Measurements from ENCODE around the gene ADARB2.

Gene ADARB2

DNA sequence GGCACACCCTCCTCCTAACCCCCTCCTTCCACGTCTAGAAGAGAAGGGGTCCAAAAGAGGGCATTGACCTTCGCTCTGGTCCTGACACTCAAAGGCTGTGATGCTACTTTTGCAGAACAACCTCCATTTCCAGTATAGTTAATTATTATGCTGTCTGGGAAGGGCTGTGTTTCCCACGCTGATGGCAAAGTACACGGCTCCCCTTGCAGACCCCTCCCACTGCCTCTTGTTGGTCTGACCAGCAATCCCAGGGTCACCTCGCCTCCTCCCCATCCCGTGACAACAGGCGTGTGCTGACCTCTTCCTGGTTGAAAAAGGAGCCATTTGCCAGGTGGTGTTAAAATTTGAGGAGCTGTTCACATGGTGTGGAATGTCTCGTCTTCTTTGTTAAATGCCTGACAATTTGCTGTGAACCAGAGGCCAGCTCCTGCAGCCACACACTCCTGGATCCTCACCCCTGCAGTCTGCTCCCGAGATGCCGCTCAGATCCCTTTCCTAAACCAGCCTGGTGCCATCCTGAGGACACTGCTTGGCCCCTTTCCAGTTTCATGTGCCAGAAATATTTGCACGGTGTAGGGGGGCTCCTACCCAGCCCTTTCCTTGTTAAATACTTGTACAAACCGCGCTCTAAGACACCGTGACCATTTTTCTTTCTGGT, 359.5 kb downstream of the ADARB2 start:
- no peak for DNase-seq (ENCODE audit: low read depth in 2 of 3, low spot score in 2 of 3)

DNA sequence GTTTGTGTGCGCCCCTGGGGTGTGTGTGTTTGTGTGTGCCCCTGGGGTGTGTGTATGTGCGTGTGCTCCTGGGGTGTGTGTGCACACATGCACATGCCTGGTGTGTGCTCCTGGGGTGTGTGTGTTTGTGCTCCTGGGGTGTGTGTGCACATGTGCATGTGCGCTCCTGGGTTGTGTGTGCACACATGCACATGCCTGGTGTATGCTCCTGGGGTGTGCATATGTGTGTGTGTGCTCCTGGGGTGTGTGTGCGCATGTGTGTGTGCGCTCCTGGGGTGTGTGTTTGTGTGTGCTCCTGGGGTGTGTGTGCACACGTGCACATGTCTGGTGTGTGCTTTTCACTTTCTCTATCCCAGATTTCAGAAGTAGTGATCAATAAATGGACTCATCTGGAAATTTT, 360.1 kb downstream of the ADARB2 start:
- no peak for DNase-seq (ENCODE audit: low read depth in 2 of 3, low spot score in 2 of 3)

DNA sequence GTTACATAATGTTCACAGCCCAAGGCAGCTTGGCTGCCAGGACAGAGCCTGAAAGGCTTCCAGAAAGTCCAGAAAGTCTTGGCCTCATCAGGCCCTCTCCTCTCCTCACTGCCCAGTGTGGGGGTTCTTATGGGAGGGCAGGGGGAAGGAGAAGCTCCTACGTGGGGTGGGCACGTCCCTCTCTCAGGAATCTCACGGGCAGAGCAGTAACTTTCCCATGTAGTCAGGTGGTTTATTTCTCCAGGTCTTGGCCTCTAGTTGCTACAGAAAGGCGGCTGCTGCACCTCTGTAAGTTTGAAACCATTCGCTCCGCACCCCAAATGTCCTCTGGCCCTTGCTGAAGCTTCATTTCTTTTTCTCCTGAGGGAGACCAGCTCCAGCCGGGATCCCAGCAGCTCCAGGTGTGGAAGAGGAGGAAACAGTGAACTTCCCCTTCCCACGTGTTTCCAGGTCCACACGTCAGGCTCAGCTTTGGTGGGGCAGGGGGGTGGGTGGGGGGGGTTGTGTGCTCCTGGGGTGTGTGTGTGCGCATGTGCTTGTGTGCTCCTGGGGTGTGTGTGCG, 360.9 kb downstream of the ADARB2 start:
- DNase-seq (ENCODE audit: low read depth in 2 of 3, low spot score in 2 of 3) = no peak

DNA sequence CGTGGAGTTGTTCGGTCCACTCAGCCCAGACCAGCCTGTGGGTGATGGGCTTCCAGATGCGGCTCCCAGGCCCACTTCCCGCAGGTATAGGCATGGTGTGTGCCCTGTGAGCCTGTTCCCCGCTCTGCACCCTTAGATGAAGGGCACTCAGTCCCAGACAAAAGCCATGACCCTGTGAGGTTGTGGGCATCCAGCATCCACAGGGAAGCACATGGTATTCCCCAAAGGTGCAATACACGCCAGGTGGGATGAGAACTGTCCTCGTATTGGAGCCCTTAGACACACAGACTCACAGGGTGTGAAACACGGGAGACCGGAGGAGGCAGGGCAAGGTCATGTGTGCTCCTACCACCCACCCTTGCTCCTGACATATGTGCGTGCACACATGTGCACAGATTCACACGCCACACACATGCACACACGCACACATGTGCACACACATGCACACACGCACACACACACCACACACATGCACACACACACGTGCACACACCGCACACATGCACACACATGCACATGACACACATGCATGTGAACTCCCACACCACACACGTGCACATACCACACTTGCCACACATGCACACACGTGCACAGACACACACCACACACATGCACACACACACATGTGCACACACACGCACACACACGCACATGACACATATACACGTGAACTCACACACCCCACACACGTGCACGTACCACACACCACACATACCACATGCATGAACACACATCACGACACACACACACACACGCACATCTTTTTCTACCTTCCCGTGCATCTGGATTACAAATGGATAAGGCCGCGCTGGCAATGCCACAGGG, 361.8 kb downstream of the ADARB2 start:
- DNase-seq (ENCODE audit: low read depth in 2 of 3, low spot score in 2 of 3) = no peak

DNA sequence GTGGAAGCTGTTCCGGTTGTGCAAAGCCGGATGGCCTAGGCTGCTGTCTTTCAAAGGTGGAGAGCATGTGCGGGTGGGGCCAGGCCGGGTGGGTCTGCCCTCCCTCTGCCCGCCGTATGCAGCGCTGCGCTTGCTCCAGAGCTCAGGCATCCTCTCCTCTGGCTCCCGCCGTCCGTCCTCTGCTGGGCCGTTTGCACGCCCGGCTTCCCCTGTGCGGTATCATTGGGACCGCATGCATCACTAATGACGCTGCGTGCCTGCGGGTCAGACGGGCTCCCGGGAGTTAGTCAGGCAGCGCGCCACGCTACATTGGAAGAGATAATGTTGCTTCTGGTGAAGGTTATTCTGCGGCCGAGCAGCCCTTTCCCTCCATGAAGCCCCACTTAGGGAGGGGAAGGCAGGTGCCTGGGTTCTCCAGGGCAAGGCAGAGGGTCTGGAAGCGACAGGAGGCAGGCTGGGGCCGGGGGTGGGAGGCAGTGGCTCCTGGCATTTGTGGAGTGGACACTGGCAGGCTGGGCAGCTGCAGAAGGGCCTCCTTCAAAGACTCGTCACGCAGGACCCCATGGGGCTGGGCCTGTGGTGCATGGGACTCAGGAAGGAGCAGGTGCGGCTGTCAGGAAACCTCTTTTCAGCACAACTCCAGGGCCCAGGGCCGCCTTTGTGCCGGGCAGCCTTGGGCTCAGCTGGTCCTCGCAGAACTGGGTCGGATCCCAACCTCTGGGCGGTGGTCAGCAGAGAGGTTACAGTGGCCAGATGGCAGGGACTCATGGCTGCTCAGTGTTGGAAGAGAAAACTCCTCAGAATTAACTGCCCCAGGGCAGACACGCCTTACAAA, 362.6 kb downstream of the ADARB2 start:
- no peak for DNase-seq (ENCODE audit: low read depth in 2 of 3, low spot score in 2 of 3)

DNA sequence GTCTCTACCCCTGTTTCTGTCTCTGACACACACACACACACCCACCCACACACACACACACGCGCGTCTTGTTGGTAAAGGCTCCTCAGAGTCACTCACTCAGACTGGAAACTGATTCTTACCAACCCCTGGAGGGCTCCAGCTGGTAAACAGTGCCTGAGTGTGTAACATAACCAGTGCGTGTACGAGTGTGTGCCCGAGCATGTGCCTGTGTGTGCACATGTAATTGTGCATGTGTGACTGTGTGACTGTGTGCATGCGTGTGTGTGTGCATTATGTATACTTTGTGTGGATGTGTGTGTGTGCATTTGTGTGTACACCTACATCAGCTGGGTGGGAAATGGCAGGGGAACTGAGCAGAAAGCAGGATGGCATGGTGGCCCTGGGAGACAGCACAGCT, 364.0 kb downstream of the ADARB2 start:
- DNase-seq (ENCODE audit: low read depth in 2 of 3, low spot score in 2 of 3) = no peak

DNA sequence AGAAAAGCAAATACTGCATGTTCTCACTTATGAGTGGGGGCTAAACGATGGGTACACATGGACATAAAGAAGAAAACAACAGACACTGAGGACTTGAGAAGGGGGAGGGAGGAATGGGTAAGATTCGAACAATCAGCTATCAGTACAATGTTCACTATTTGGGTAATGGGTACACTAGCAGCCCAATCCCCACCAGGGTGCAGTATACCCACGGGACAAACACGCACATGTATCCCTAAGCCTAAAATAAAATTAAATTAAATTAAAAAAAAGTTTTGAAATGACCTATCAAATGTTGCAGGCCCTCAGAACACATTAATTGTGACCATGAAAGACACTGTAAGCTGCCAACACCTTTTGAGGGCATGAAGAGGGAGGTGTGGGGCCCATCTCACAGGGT, 365.1 kb downstream of the ADARB2 start:
- no peak for DNase-seq (ENCODE audit: low read depth in 2 of 3, low spot score in 2 of 3)

DNA sequence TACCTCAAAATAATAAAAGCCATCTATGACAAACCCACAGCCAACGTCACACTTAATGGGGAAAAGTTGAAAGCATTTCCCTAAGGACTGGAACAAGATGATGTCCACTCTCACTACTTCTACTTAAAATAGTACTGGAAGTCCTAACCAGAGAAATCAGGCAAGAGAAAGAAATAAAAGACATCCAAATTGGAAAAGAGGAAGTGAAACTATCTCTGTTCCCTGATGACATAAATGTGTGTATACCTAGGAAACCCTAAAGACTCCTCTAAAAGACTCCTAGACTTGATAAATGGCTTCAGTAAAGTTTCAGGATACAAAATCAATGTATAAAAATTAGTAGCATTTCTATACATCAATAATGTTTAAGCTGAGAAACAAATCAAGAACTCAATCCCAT, 367.0 kb downstream of the ADARB2 start:
- DNase-seq (ENCODE audit: low read depth in 2 of 3, low spot score in 2 of 3) = no peak

DNA sequence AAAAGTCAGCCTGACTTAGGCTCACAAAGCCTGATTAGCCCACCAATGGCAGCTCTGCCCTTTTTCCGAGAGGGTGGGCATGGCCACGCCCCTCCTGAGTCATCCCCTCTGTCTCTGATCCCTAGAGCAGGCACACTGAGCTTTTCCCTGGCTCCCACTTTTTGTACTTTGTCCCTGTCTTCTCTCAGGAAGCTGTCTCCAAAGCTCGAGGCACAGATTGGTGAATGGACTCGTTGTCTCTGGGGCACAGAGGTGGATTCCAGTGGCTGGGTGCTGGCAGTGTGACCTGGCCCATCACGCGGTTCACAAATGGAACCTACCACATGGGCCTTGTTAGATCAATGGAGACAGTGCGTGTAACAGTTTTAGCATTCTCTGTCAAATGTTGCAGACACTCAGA, 367.7 kb downstream of the ADARB2 start:
- no peak for DNase-seq (ENCODE audit: low read depth in 2 of 3, low spot score in 2 of 3)

DNA sequence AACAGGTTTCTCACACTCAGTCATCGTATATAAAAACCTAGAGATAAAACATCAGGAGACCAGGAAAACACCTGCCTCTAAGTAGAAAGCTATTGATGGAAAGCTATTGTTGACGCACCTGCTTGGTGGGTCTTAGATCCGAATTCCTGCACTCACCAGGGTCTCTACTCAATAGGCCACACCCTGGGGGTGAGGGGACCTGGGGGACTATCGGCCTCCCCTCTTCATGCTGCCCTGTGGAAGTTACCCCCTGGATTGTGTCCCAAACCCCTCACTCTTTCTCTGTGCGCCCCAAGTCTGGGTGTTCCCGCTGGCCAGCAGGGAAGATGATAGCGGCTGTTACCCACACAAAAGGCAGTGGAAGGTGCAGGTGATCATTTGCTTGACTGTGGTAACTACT, 368.1 kb downstream of the ADARB2 start:
- DNase-seq (ENCODE audit: low read depth in 2 of 3, low spot score in 2 of 3) = no peak

DNA sequence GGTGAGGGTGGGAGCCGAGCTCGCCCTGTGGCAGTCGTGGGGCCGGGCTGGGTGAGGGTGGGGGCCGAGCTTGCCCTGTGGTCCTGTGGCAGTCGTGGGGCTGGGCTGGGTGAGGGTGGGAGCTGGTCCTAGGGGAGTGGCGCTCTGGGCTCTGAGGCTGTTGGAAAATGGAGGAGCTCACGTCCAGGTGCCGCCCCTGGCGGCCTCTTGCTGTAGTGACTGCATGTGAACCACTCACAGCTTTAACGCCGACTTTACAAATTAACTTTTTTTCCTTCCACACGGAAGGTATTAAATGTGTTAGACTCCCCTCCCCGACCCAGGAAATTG, 368.5 kb downstream of the ADARB2 start:
- no peak for DNase-seq (ENCODE audit: low read depth in 2 of 3, low spot score in 2 of 3)

DNA sequence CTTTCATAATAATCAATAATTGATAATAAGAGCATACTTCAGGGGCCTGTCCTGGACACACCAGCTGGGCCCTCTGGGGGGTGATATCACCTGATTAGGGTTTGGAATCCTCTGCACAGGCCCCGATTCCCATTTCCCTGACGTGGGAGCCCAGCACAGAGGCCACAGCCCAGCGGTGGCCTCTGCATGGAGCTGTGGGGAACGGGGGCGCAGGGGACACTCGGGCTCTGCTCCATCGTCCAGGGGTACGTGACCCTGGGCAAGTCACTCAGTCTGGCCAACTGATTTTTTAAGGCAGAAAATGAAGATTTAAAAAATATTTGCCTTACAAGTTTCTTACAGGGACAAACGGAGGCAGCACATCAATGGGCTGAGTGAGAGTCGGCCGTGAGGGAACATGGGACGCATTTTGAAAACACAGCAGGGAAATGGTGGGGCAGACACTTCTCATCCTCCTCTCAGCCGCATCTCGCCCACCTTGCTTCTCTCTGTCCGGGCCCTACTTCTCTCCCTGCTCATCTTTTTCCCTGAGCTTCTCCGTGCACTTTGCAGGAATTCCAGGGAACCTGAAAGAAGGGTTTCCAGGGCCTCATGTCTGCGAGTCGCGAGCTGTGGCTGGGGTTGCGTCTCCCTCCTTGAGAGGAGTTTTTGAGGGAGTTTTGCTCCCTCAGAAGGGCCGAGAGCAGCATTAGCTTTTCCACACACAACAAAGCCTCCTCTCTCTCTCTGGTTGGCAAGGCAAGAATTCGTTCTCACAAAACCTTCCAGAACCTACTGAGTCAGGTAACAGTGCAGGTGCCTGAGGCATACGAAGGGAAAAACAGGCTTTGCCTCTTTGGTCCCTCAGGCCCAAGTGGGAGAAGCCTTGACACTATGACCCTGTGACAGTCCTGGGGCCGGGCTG, 369.1 kb downstream of the ADARB2 start:
- DNase-seq (ENCODE audit: low read depth in 2 of 3, low spot score in 2 of 3) = no peak

DNA sequence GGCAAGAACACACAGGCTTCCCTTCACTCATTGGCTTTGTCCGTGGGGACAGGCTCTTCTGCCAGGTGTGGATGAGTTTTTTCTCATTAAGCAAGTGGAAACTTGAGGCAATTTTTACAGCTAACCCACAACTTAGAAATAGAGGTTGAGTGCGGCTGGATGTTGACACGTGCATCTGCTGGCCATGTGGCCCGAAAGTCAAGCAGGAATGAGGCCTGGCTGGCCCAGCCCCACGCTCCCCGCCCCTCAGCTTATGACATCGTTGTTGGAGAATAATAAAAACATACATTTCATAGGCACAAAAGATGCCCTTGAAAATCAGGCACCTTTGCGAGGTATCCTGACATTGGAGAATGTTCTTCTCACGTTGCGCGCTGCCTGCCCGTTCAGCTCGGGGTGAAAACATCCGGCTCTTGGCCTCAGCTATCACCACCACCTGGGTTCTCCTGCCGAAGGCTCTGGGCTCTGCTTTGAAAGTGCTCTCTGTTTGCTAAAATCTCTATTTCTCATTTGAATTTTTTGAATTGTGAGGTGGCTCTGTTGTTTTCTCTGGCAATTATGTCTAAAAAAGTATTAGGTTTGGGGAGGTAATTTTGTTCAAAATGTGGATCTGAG, 370.4 kb downstream of the ADARB2 start:
- no peak for DNase-seq (ENCODE audit: low read depth in 2 of 3, low spot score in 2 of 3)

DNA sequence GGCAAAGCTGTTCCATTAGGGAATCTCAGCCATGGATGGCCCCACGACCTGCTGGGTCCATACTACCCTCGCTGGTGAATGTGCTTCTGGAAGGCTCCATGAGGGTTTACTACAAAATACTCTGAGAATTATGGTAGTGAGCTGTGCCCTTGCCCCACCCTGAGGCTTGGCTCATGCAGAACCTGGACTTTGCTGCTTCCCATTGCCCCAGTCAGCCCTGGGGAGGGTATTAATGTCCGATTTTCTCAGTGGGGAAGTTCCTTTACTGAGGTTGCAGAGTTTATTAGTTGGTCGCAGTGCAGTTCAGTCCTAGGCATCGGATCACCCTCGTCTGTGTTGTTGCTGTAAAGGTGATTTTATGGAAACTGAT, 371.0 kb downstream of the ADARB2 start:
- no peak for DNase-seq (ENCODE audit: low read depth in 2 of 3, low spot score in 2 of 3)

DNA sequence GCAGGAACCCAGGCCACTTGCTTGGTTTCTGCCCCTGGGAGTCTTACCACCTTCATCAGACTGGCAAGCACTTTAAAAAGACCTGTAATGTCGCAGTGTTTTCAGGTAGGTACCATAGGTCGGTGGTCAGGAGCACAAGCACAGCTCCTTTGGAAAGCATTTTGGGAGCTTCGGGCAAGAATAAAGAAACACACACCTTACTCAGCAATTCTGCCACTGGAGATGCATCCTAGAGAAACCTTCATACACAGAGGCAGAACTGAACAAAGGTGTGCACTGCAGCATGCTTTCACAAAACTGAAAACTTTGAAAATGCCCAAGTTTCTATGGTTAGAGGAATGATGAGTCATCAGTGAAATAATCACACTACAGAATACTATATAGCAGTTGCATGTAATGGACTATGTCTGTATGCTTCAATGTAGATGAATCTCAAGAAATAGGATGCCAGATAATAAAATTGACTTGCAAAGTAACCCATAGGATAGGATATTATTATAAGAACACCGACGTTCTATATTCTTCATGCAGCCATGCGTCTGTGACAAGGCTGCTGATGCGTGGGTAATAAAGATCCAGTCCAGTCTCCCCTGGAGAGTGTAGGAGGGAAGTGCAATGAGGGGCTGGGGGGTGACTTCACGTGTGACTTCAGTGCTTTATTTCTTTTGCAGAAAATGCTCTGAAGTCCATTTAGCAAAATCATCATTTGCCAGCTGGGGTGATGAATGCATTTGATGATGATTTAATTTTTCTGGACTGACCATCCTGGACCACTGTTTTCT, 371.6 kb downstream of the ADARB2 start:
- no peak for DNase-seq (ENCODE audit: low read depth in 2 of 3, low spot score in 2 of 3)

DNA sequence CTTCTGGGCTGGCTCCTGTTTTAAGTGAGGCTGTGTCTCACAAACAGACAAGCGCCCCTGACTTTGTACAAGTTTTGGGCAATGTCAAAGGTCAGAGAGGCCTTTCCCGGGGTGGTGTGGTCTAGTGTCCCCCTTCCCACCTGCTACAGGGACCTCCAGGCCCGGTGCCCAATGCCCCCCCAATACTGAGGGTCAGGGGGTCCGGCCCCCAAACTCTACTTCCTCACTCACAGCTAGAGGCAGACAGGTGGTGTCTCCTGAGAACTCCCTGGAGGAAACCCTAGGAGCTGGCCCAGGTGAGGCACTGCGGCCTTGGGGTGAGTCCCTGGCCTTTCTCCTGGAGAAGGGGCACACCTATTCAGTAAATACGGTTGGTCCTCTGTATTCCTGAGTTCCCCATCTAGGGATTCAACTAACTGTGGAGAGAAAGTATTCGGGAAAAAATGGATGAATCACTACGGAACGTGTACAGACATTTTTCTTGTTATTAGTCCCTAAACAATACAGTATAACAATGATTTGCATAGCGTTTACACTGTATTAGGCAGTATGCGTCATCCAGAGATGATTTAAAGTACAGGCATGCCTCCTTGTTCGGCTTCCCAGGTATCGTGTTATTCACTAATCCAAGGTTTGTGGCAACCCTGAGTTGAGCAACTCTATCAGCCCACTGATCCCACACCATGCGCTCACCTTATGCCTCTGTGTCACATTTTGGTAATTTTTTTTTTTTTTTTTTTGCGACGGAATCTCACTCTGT, 373.0 kb downstream of the ADARB2 start:
- no peak for DNase-seq (ENCODE audit: low read depth in 2 of 3, low spot score in 2 of 3)

DNA sequence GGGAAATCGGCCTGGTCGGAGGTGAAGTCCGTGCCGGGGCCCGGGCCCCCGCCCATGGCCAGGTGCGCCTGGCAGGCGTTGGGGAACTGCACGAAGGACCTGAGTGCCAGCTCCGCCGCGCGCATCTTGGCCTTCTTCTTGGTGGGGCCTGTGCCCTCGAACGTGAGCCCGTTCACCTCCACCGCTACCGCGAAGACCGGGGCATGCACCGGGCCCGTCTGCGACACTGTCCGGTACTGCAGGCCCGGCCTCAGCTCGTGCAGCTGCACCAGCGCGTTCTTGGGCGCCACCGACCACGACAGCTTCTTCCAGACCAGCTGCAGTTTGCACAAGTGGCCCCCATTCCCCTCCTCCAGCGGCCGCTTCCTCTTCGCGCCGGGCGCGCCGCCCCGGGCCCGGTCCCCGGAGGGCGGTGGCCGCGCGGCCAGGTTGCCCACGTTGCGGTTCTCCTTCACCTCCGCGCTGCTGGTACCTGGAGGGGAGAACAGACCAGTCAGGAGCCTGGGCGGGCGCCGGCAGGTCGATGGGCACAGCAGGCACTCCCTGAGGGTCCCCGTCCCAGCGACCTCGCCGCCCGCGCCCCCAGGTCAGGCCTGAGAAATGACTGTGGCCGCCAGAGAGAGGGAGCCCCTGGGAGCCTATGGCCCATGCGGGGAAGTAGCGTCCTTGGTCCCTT, 373.7 kb downstream of the ADARB2 start:
- DNase-seq (ENCODE audit: low read depth in 2 of 3, low spot score in 2 of 3) = no peak
